ENCODE data around the gene EPHA6. TPM values are rescaled to one million over a fixed set of nuclear protein-coding genes. Genes with fewer than 3 reads are reported as not detected.

Gene EPHA6
- total and polyA plus RNA-seq, 2 donors (not counting 3 experiments of a cell fraction or from before 2014, with no cell fraction given) = not detected

DNA sequence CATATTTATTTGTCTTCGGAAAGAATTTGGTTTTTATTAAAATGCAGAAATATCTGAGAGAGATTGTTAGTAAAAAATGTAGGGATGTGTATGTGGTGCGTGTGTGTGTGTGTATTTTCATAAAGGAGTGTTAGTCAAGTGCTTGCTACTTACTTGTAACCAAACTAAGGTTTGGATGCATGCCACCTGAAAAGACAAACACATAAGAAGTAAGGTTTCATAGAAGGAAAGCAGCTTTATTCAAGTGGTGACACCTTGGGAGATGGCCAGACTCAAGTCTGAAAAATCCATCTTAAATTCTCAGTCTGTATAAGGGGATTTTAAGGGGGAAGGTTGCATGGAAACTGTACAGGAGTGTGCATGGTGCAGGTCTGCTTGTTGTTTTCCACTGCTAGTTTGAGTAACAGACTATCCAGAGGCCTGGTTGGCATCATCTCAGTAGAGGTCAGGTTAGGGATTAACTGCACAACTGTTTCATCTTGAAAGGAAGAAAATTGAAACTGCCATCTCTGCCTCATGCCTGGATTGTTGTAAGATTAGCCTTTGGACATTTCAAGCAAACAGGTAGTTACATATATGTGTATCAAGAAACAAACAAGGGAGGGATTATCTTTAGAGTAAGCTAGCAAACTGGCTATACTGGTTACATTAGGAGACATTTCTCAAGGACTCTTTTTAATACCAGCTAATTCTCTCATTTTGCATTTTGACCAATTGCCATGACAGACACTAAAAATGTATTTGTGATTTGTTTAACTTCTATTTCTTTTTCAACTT lies 196.7 kb downstream of the EPHA6 start:
- intact Hi-C loops (cut with micrococcal nuclease) (no loop called here), dilution Hi-C loops (cut with MboI; ENCODE audit: extremely low pct_ligation_motif_present, low sequenced_read_pairs) (no loop called here)
- no peaks in the 10 kb centered on the region for H3K36me3 ChIP-seq (ENCODE audit: control insufficient read depth in 2 of 2, extremely low read depth in 1 of 2, insufficient read depth in 2 of 2, low read length in 2 of 2)
- no peak overlapping the region for H3K4me3 ChIP-seq (replicated peaks in 1 of 3; ENCODE audit: insufficient read depth in 1 of 3, low read depth in 1 of 3, low read length in 3 of 3)
- no peak overlapping the region for H3K27ac ChIP-seq (ENCODE audit: insufficient read depth, low read depth, low read length)
- H4K20me1 ChIP-seq (replicated peaks; ENCODE audit: control insufficient read depth, extremely low read depth, insufficient read depth, low read length) = no peaks in the 10 kb centered on the region
- FAIRE-seq = no peak
- H3K9ac ChIP-seq (replicated peaks; ENCODE audit: extremely low read depth, insufficient read depth, low read length) = no peak overlapping the region
- H3K4me2 ChIP-seq (ENCODE audit: insufficient read depth, low read length) = no peak overlapping the region
- H3K79me2 ChIP-seq (ENCODE audit: control insufficient read depth, insufficient read depth, low read length) = no peaks in the 10 kb centered on the region
- DNase-seq (ENCODE audit: low read depth, low spot score) = no peak
- POLR2A ChIA-PET = no interaction called here
- no peaks in the 10 kb centered on the region for H3K9me1 ChIP-seq (replicated peaks; ENCODE audit: control insufficient read depth, extremely low read depth, insufficient read depth, low read length)
- peaks cover 4% of the 10 kb centered on the region for H3K9me3 ChIP-seq (replicated peaks; ENCODE audit: control insufficient read depth, insufficient read depth, low read length)
- H3K27me3 ChIP-seq (ENCODE audit: control insufficient read depth in 2 of 2, insufficient read depth in 2 of 2, low read length in 2 of 2) = no peaks in the 10 kb centered on the region
- CTCF ChIA-PET = no interaction called here
- H2AFZ ChIP-seq (ENCODE audit: low read depth, low read length) = no peak overlapping the region
- BruUV-seq (replicated peaks) = no TSS peak
- no peaks in the 10 kb centered on the region for H3K4me1 ChIP-seq (ENCODE audit: control insufficient read depth, extremely low read depth, insufficient read depth, low read length)
- no peak for TF ChIP-seq EZH2 (IDR thresholded peaks at IDR 0.05; ENCODE audit: borderline replicate concordance, low read depth, low read length, severe bottlenecking)
- no peak for TF ChIP-seq GATA2 (IDR thresholded peaks at IDR 0.05; ENCODE audit: insufficient read depth, insufficient read length, low read depth, low read length)
- TF ChIP-seq, protein P1, sequence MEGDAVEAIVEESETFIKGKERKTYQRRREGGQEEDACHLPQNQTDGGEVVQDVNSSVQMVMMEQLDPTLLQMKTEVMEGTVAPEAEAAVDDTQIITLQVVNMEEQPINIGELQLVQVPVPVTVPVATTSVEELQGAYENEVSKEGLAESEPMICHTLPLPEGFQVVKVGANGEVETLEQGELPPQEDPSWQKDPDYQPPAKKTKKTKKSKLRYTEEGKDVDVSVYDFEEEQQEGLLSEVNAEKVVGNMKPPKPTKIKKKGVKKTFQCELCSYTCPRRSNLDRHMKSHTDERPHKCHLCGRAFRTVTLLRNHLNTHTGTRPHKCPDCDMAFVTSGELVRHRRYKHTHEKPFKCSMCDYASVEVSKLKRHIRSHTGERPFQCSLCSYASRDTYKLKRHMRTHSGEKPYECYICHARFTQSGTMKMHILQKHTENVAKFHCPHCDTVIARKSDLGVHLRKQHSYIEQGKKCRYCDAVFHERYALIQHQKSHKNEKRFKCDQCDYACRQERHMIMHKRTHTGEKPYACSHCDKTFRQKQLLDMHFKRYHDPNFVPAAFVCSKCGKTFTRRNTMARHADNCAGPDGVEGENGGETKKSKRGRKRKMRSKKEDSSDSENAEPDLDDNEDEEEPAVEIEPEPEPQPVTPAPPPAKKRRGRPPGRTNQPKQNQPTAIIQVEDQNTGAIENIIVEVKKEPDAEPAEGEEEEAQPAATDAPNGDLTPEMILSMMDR (IDR thresholded peaks at IDR 0.05; ENCODE audit: extremely low read depth in 1 of 2, insufficient read depth in 1 of 2, low read depth in 1 of 2, low read length in 2 of 2) = no peak
- TF ChIP-seq, protein P2, sequence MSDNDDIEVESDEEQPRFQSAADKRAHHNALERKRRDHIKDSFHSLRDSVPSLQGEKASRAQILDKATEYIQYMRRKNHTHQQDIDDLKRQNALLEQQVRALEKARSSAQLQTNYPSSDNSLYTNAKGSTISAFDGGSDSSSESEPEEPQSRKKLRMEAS (IDR thresholded peaks at IDR 0.05; ENCODE audit: insufficient read depth, insufficient read length) = no peak
- TF ChIP-seq POLR2AphosphoS5 (IDR thresholded peaks at IDR 0.05; ENCODE audit: insufficient read depth, low read depth, low read length) = no peak
- no peak for TF ChIP-seq MYC (IDR thresholded peaks at IDR 0.05; ENCODE audit: low read depth, low read length)

Data from endothelial cell of umbilical vein (primary cell).